Kidney (tissue), 14 donors: Measurements from ENCODE around the gene PLEKHJ1. TPM values are rescaled to one million over a fixed set of nuclear protein-coding genes. Genes with fewer than 3 reads are reported as not detected.

Source experiments
- DNase-seq, 5 donors: peaks; one replicate each; pipeline ENCODE4 v3.0.0-alpha.2; 2013 to 2020
- FAIRE-seq: peaks from 2 replicates; lab custom pipeline; 2012; peaks lifted over from hg19 to GRCh38; lab: Jason Lieb, UNC
- H3K27ac ChIP-seq, 2 donors: one replicate each; pipeline ENCODE4 v1.7.0; 2013; ENCODE audit warnings: low read depth in 2 of 2, low read length in 2 of 2, inconsistent platforms in 1 of 2
- H3K27me3 ChIP-seq: one replicate; pipeline ENCODE4 v1.7.1; 2013; ENCODE audit warnings: low read length, inconsistent platforms; ENCODE audit not compliant: control insufficient read depth, insufficient read depth
- H3K36me3 ChIP-seq, 3 donors: one replicate each; pipeline versions ENCODE4 v1.7.0 to v1.7.1; 2013; ENCODE audit warnings: low read length in 3 of 3, control low read depth in 1 of 3, inconsistent platforms in 1 of 3; ENCODE audit not compliant: insufficient read depth in 3 of 3, control insufficient read depth in 2 of 3
- H3K4me1 ChIP-seq, 3 donors: one replicate each; pipeline versions ENCODE4 v1.7.0 to v1.7.1; 2013; ENCODE audit warnings: low read length in 3 of 3, inconsistent platforms in 1 of 3, low read depth in 1 of 3; ENCODE audit not compliant: control insufficient read depth in 2 of 3, insufficient read depth in 2 of 3
- H3K4me3 ChIP-seq, 3 donors: one replicate each; pipeline versions ENCODE4 v1.7.0 to v1.8.1; 2013; ENCODE audit warnings: low read length in 3 of 3, control low read depth in 1 of 3, inconsistent platforms in 1 of 3
- H3K9ac ChIP-seq, 3 donors: one replicate each; pipeline versions ENCODE4 v1.7.0 to v1.7.1; 2013; ENCODE audit warnings: low read length in 3 of 3, control low read depth in 1 of 3, inconsistent platforms in 1 of 3
- H3K9me3 ChIP-seq, 3 donors: one replicate each; pipeline versions ENCODE4 v1.7.0 to v1.7.1; 2013; ENCODE audit warnings: low read length in 3 of 3, control low read depth in 1 of 3, inconsistent platforms in 1 of 3; ENCODE audit not compliant: control insufficient read depth in 2 of 3, insufficient read depth in 1 of 3
- CTCF ChIP-seq: IDR thresholded peaks from 3 replicates; pipeline ENCODE4 v1.5.1; 2012; ENCODE audit warnings: mild to moderate bottlenecking, moderate library complexity, borderline replicate concordance; ENCODE audit not compliant: insufficient read depth; ENCODE audit errors: extremely low read depth
- intact Hi-C: fragments of 100-400 bp; cut with DNase I; formaldehyde crosslinking; loops from one replicate; pipeline ENCODE4 v1.11.1; 2022
- polyA plus RNA-seq: library from polyadenylated mRNA; stranded (reverse); fragments of 350-450 nt; fragmentation: Illumina TruSeq; extraction: RNeasy Lipid Tissue Mini Kit (QIAGEN cat#74804); gene quantifications from one replicate; pipeline ENCODE4 v1.2.3, GENCODE V29; 2014; ENCODE audit warnings: low read depth, low replicate concordance; ENCODE audit not compliant: insufficient read depth
- total RNA-seq: library from RNA; stranded (reverse); fragmentation: NEBNext Ultra II Directional; extraction: Animal tissue kit (Norgen Biotek cat#: 25700); gene quantifications from one replicate; pipeline ENCODE4 v1.2.1, GENCODE V29; 2021
- donor health status: control.
- donor health status: control.
- donor health status: control.
- donor health status: control.
- donor health status: control.
- donor health status: DM: yes; HTN: yes; CAD: no.
- donor health status: Normal renal cell carcinoma (clear cell type).

The PLEKHJ1 gene
- total and polyA plus RNA-seq, 2 donors from 2014 or later, result 59.7 to 156 TPM

- peaks cover 0 to 14% (median 0%) of the 10 kb centered on the region in 3 donors for H3K36me3 ChIP-seq
- H3K4me3 ChIP-seq, result no peak overlapping the region
- intact Hi-C loops, result no loop called here
- peak overlapping the region in 1 of 2 donors; percentile 3 for H3K27ac ChIP-seq
- no peak for DNase-seq
- H3K9ac ChIP-seq, result no peak overlapping the region
- FAIRE-seq, result no peak
- peaks cover 0 to 20% (median 4%) of the 10 kb centered on the region in 3 donors for H3K4me1 ChIP-seq
- H3K27me3 ChIP-seq, result no peaks in the 10 kb centered on the region
- no peaks in the 10 kb centered on the region for H3K9me3 ChIP-seq
- no peak for TF ChIP-seq CTCF
These were observed 38.1 kb upstream of the PLEKHJ1 start for GRCh38 chr19:2274185-2274711.

- peak overlapping the region in 1 of 3 donors; percentile 40 for H3K9ac ChIP-seq
- peak overlapping the region in 1 of 3 donors; percentile 37 for H3K4me3 ChIP-seq
These were observed 37.4 kb upstream of the PLEKHJ1 start for GRCh38 chr19:2273356-2274184.

GRCh38 chr19:2271234-2272103, 35.3 kb upstream of the PLEKHJ1 start:
- peak overlapping the region in 2 of 3 donors; percentile 52 to 86 for H3K9ac ChIP-seq
- H3K36me3 ChIP-seq, result peaks cover 0 to 14% (median 0%) of the 10 kb centered on the region in 3 donors
- H3K9me3 ChIP-seq, result no peaks in the 10 kb centered on the region
- DNase-seq (peak in 2 of 5 donors; percentile 65 to 82), FAIRE-seq (no peak)
- no peaks in the 10 kb centered on the region for H3K27me3 ChIP-seq
- H3K4me1 ChIP-seq, result peaks cover 0 to 24% (median 4%) of the 10 kb centered on the region in 3 donors
- peak overlapping the region; percentile 39 to 90 (median 53) for H3K4me3 ChIP-seq
- intact Hi-C loops, result no loop called here
- peak overlapping the region; percentile 83 to 98 for H3K27ac ChIP-seq
- no peak for TF ChIP-seq CTCF

More at GRCh38 chr19:2273356-2274184, 37.4 kb upstream of the PLEKHJ1 start:
- H3K36me3 ChIP-seq, result peaks cover 0 to 14% (median 0%) of the 10 kb centered on the region in 3 donors
- H3K4me1 ChIP-seq, result peaks cover 0 to 20% (median 4%) of the 10 kb centered on the region in 3 donors
- no peaks in the 10 kb centered on the region for H3K9me3 ChIP-seq
- FAIRE-seq, result no peak
- peak; percentile 90 for TF ChIP-seq CTCF
- intact Hi-C loops, result no loop called here
- peak; percentile 77 to 93 (median 87) for DNase-seq
- H3K27ac ChIP-seq, result peak overlapping the region; percentile 43 to 47
- no peaks in the 10 kb centered on the region for H3K27me3 ChIP-seq
